ENCODE results near the gene TMC4.
"Not testable (repeated sequence)": the region's sequence is repeated elsewhere in the genome, so short reads cannot be mapped to it uniquely, and the experiment has no call there.

The TMC4 gene

GRCh38 chr19:54196536-54196935 is 23.6 kb upstream of the TMC4 start:
- Histone ChIP-seq H3K36me3 (ENCODE audit: insufficient read depth) (no peaks in the 10 kb centered on the region), H3K79me2 (ENCODE audit: insufficient read depth, low read depth) (peaks cover 9% of the 10 kb centered on the region), H3K4me1 (ENCODE audit: low read depth, poor library complexity, severe bottlenecking) (peaks cover 14% of the 10 kb centered on the region), H3K27ac (no peak overlapping the region), H4K20me1 (ENCODE audit: insufficient read depth) (0 out of 2 replicates have a peak, but pooled peaks cover under 1% of the 10 kb centered on the region), H3K27me3 (ENCODE audit: insufficient read depth, low read depth) (no peaks in the 10 kb centered on the region), H3K4me2 (no peak overlapping the region), H3K4me3 (IDR thresholded peaks at IDR 0.05; ENCODE audit: insufficient read depth, low read depth, low read length) (no peak overlapping the region), H3K9ac (no peak overlapping the region), H2AFZ (ENCODE audit: low read depth) (no peak overlapping the region)
- no peak for TF ChIP-seq CTCF (conservative IDR thresholded peaks at IDR 0.05; ENCODE audit: low read depth, low read length)

GRCh38 chr19:54194463-54194862 is 21.5 kb upstream of the TMC4 start:
- not testable (repeated sequence) for H3K79me2 ChIP-seq (ENCODE audit: insufficient read depth, low read depth)

GRCh38 chr19:54193011-54193410 is 20.1 kb upstream of the TMC4 start:
- H3K79me2 ChIP-seq (ENCODE audit: insufficient read depth, low read depth) = peaks cover 3% of the 10 kb centered on the region; the same call in 1 of the 2 replicates
- no peaks in the 10 kb centered on the region for H4K20me1 ChIP-seq (ENCODE audit: insufficient read depth)
- H3K27me3 ChIP-seq (ENCODE audit: insufficient read depth, low read depth) = no peaks in the 10 kb centered on the region
- peaks cover 17% of the 10 kb centered on the region for H3K4me1 ChIP-seq (ENCODE audit: low read depth, poor library complexity, severe bottlenecking)
- H3K27ac ChIP-seq = no peak overlapping the region
- H3K36me3 ChIP-seq (ENCODE audit: insufficient read depth) = no peaks in the 10 kb centered on the region
- no peak for TF ChIP-seq CTCF (conservative IDR thresholded peaks at IDR 0.05; ENCODE audit: low read depth, low read length)
- H3K9ac ChIP-seq = no peak overlapping the region
- no peak overlapping the region for H3K4me3 ChIP-seq (IDR thresholded peaks at IDR 0.05; ENCODE audit: insufficient read depth, low read depth, low read length)
- no peak overlapping the region for H2AFZ ChIP-seq (ENCODE audit: low read depth)
- H3K4me2 ChIP-seq = no peak overlapping the region

More at GRCh38 chr19:54194463-54194862, 21.5 kb upstream of the TMC4 start:
- H3K27ac ChIP-seq; H4K20me1 ChIP-seq (ENCODE audit: insufficient read depth); H3K4me2 ChIP-seq; H2AFZ ChIP-seq (ENCODE audit: low read depth); H3K27me3 ChIP-seq (ENCODE audit: insufficient read depth, low read depth); H3K9ac ChIP-seq; H3K4me3 ChIP-seq (IDR thresholded peaks at IDR 0.05; ENCODE audit: insufficient read depth, low read depth, low read length); H3K36me3 ChIP-seq (ENCODE audit: insufficient read depth); H3K4me1 ChIP-seq (ENCODE audit: low read depth, poor library complexity, severe bottlenecking): not testable (repeated sequence)

GRCh38 chr19:54191811-54192453 is 19.0 kb upstream of the TMC4 start:
- Histone ChIP-seq H3K79me2 (ENCODE audit: insufficient read depth, low read depth) (peaks cover 3% of the 10 kb centered on the region; the same call in 1 of the 2 replicates), H3K4me2 (peak overlapping the region; percentile 95), H3K27me3 (ENCODE audit: insufficient read depth, low read depth) (no peaks in the 10 kb centered on the region), H3K27ac (peak overlapping the region; percentile 94; the same call in 1 of the 2 replicates), H2AFZ (ENCODE audit: low read depth) (peak overlapping the region; percentile 58), H3K9ac (peak overlapping the region; percentile 93; the same call in 1 of the 2 replicates), H3K4me1 (ENCODE audit: low read depth, poor library complexity, severe bottlenecking) (peaks cover 18% of the 10 kb centered on the region), H3K36me3 (ENCODE audit: insufficient read depth) (no peaks in the 10 kb centered on the region), H3K4me3 (IDR thresholded peaks at IDR 0.05; ENCODE audit: insufficient read depth, low read depth, low read length) (no peak overlapping the region), H4K20me1 (ENCODE audit: insufficient read depth) (no peaks in the 10 kb centered on the region)
- no peak for TF ChIP-seq CTCF (conservative IDR thresholded peaks at IDR 0.05; ENCODE audit: low read depth, low read length)
